Endothelial cell of umbilical vein (primary cell): ENCODE results near the gene SIAH2.

Source experiments
- EZH2 ChIP-seq: IDR thresholded peaks from 2 replicates; pipeline ENCODE4 v1.6.1; 2012; ENCODE audit warnings: borderline replicate concordance, low read depth, mild to moderate bottlenecking, moderate library complexity, low read length, inconsistent platforms; ENCODE audit not compliant: severe bottlenecking
- POLR2A ChIP-seq: IDR thresholded peaks from 2 replicates; pipeline ENCODE4 v1.6.1; 2012; ENCODE audit warnings: low read depth, mild to moderate bottlenecking, control low read depth, low read length
- POLR2AphosphoS5 ChIP-seq: IDR thresholded peaks from 2 replicates; pipeline ENCODE4 v1.6.1; 2012; ENCODE audit warnings: low read depth, mild to moderate bottlenecking, control low read depth, low read length, moderate library complexity; ENCODE audit not compliant: insufficient read depth
- TF ChIP-seq, protein P1 (sequence below), 2 donors: IDR thresholded peaks; 1 replicate in 1 of 2; 2 replicates in 1 of 2; pipeline ENCODE4 v1.5.1; 2011; ENCODE audit warnings: low read length in 2 of 2, mild to moderate bottlenecking in 2 of 2, moderate library complexity in 2 of 2, control low read depth in 1 of 2, inconsistent platforms in 1 of 2, low read depth in 1 of 2; ENCODE audit not compliant: insufficient read depth in 1 of 2; ENCODE audit errors: extremely low read depth in 1 of 2

DNA sequence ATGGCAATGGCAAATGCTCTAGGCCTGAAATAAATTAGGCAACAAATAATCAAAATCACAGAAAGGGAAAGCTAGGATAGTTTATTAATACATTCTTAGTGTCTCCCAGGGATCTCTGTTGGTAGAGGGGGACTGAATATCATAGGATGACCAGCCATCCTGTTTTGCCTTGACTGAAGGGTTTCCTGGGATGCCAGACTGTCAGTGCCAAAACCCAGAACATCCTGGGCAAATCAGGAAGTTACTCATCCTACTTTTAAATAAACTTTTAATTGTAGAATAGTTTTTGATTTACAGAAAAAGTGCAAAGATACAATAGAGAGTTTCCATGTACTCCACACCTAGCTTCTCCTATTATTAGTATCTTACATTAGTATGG is 21.8 kb upstream of the SIAH2 start:
- TF ChIP-seq, protein P1, sequence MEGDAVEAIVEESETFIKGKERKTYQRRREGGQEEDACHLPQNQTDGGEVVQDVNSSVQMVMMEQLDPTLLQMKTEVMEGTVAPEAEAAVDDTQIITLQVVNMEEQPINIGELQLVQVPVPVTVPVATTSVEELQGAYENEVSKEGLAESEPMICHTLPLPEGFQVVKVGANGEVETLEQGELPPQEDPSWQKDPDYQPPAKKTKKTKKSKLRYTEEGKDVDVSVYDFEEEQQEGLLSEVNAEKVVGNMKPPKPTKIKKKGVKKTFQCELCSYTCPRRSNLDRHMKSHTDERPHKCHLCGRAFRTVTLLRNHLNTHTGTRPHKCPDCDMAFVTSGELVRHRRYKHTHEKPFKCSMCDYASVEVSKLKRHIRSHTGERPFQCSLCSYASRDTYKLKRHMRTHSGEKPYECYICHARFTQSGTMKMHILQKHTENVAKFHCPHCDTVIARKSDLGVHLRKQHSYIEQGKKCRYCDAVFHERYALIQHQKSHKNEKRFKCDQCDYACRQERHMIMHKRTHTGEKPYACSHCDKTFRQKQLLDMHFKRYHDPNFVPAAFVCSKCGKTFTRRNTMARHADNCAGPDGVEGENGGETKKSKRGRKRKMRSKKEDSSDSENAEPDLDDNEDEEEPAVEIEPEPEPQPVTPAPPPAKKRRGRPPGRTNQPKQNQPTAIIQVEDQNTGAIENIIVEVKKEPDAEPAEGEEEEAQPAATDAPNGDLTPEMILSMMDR (IDR thresholded peaks at IDR 0.05; ENCODE audit: extremely low read depth in 1 of 2, insufficient read depth in 1 of 2, low read depth in 1 of 2, low read length in 2 of 2), result no peak
- TF ChIP-seq POLR2AphosphoS5 (no peak), EZH2 (no peak), POLR2A (no peak)
